LNCaP clone FGC (cell line): Measurements from ENCODE around the gene PIBF1.

Source experiments
- DNase-seq: peaks from one replicate; pipeline ENCODE4 v3.0.0-alpha.2; 2011; ENCODE audit warnings: low read depth
- H3K4me3 ChIP-seq: 2 replicates; pipeline ENCODE4 v1.5.1; 2011; ENCODE audit warnings: mild to moderate bottlenecking, low read depth, low read length, control low read depth
- TF ChIP-seq, protein P1 (sequence below): IDR thresholded peaks from 2 replicates; pipeline ENCODE4 v1.5.1; 2012; ENCODE audit warnings: mild to moderate bottlenecking; ENCODE audit not compliant: control insufficient read depth, insufficient read depth; ENCODE audit errors: extremely low read depth

The PIBF1 gene

DNA sequence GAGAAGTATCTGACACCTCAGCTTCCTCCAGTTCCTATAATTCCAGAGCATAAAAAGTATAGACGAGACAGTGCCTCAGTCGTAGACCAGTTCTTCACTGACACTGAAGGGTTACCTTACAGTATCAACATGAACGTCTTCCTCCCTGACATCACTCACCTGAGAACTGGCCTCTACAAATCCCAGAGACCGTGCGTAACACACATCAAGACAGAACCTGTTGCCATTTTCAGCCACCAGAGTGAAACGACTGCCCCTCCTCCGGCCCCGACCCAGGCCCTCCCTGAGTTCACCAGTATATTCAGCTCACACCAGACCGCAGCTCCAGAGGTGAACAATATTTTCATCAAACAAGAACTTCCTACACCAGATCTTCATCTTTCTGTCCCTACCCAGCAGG, 279.9 kb downstream of the PIBF1 start:
- no peak for DNase-seq
- H3K4me3 ChIP-seq, result no peak overlapping the region
- TF ChIP-seq, protein P1, sequence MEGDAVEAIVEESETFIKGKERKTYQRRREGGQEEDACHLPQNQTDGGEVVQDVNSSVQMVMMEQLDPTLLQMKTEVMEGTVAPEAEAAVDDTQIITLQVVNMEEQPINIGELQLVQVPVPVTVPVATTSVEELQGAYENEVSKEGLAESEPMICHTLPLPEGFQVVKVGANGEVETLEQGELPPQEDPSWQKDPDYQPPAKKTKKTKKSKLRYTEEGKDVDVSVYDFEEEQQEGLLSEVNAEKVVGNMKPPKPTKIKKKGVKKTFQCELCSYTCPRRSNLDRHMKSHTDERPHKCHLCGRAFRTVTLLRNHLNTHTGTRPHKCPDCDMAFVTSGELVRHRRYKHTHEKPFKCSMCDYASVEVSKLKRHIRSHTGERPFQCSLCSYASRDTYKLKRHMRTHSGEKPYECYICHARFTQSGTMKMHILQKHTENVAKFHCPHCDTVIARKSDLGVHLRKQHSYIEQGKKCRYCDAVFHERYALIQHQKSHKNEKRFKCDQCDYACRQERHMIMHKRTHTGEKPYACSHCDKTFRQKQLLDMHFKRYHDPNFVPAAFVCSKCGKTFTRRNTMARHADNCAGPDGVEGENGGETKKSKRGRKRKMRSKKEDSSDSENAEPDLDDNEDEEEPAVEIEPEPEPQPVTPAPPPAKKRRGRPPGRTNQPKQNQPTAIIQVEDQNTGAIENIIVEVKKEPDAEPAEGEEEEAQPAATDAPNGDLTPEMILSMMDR, result no peak

DNA sequence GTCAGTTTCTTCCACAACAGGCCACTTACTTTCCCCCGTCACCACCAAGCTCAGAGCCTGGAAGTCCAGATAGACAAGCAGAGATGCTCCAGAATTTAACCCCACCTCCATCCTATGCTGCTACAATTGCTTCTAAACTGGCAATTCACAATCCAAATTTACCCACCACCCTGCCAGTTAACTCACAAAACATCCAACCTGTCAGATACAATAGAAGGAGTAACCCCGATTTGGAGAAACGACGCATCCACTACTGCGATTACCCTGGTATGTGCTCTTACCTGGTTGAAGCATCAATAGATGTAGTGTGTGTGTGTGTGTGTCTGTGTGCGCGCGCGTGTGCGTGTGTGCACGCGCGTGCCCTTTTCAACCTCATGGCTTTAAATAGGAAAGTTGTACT, 280.5 kb downstream of the PIBF1 start:
- no peak overlapping the region for H3K4me3 ChIP-seq
- TF ChIP-seq, protein P1, result no peak
- no peak for DNase-seq

DNA sequence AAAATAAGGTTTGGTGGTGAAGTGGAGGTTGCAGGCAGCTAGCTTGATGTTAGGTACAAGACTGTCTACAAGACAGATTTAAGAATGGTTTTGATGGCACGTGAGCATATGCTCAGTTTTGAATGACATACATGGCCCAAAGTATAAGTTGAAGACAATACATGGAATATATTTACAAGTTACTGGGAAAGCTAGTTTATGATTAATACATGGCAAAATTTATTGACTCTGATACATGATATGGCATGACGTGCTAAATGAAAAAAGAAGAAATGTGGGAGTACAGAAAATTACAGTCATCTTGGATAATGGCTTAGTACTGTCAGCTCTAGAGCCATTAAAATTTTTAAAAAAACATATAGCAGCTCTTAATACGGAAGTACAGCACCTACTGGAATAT, 281.2 kb downstream of the PIBF1 start:
- no peak overlapping the region for H3K4me3 ChIP-seq
- no peak for DNase-seq
- TF ChIP-seq, protein P1, result no peak

DNA sequence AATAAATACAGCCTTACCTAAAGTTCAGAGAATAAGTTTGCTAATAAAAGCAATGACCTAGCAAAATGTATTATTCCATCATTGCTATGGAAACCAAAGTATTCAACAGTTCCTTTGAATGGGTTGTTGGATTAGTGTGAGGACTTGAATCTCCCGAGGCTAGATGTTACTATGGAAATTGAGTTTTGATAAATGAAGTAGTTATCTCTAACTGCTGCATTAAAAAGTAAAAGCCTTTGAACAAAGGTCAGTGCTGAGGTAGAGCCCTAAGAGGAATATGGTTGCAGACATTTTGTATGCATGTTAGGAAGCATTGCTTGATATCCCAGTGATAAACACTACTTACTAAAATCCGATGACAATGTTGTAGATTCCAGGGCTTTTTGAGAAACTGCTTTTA, 283.1 kb downstream of the PIBF1 start:
- H3K4me3 ChIP-seq, result no peak overlapping the region
- TF ChIP-seq, protein P1, result no peak
- no peak for DNase-seq

DNA sequence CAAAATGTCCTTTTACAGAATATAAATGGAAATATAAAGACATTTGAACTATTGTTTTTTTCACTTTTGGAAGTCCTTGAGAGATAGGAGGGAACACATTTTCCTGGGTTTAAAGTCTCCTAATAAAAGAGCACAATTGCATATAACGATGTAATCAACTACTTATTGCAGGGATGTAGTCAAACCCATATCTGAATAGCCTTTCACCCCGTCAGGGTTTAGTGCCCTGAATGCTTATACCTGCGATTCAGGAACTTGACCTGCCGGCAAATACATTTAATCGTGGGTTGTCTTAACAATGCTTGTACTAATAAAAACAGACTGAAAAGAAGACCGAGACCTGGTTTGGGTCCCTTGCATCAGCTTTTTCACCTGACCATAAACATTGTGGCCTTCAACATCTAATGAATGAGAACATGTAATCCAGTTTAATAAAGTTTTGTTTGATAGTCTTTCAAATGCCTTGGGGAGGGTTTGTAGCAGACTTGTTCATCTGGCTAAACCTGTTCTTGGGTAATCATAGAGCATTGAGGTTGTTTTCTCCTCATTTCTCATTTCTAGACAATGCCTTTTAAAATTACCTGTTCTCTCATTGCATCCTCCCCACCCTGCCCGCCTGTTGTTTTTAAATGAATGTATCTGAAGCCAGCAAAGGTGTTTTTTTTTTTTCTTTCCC, 283.9 kb downstream of the PIBF1 start:
- DNase-seq, result peak; percentile 36
- TF ChIP-seq, protein P1, result no peak
- no peak overlapping the region for H3K4me3 ChIP-seq
